HL-60 (cell line): ENCODE results near the gene AASDH.

Experiments used
- DNase-seq, 2 experiments: peaks; one replicate each; pipeline ENCODE4 v3.0.0-alpha.2; 2010 to 2020; ENCODE audit warnings: low read depth in 1 of 2, low spot score in 1 of 2
- H3K27ac ChIP-seq: fragments of 250-450 bp; sonication (Bioruptor Pico); replicated peaks from 2 replicates; pipeline ENCODE4 v1.5.1; 2020; ENCODE audit warnings: mild to moderate bottlenecking, moderate library complexity
- H3K27me3 ChIP-seq: fragments of 250-450 bp; sonication (Bioruptor Pico); 2 replicates; pipeline ENCODE4 v1.5.1; 2021; ENCODE audit warnings: mild to moderate bottlenecking, moderate library complexity; ENCODE audit not compliant: insufficient read depth, poor library complexity, severe bottlenecking
- H3K4me3 ChIP-seq: replicated peaks from 2 replicates; pipeline ENCODE4 v1.5.1; 2011; ENCODE audit warnings: mild to moderate bottlenecking, control low read depth, low read length; ENCODE audit not compliant: insufficient read depth
- CTCF ChIP-seq: IDR thresholded peaks from one replicate; pipeline ENCODE4 v1.5.1; 2011; ENCODE audit warnings: low read length, control low read depth, inconsistent platforms; ENCODE audit not compliant: insufficient read depth
- GABPA ChIP-seq: IDR thresholded peaks from 2 replicates; pipeline ENCODE4 v1.6.1; 2012; ENCODE audit warnings: low read depth
- POLR2AphosphoS5 ChIP-seq: IDR thresholded peaks from 2 replicates; pipeline ENCODE4 v1.6.1; 2012; ENCODE audit warnings: low read depth
- REST ChIP-seq: IDR thresholded peaks from 2 replicates; pipeline ENCODE4 v1.6.1; 2012; ENCODE audit warnings: low read depth; ENCODE audit not compliant: insufficient replicate concordance
- SPI1 ChIP-seq: IDR thresholded peaks from 2 replicates; pipeline ENCODE4 v1.6.1; 2012; ENCODE audit warnings: low read depth, mild to moderate bottlenecking, borderline replicate concordance

The AASDH gene

GRCh38 chr4:56320293-56320692 lies 67.0 kb downstream of the AASDH start:
- no peak for DNase-seq
- Histone ChIP-seq H3K27ac (no peak overlapping the region), H3K27me3 (no peaks in the 10 kb centered on the region), H3K4me3 (no peak overlapping the region)
- TF ChIP-seq GABPA (no peak), POLR2AphosphoS5 (no peak), CTCF (no peak), SPI1 (no peak), REST (no peak)

GRCh38 chr4:56318555-56318954 lies 68.7 kb downstream of the AASDH start:
- Histone ChIP-seq H3K27ac (no peak overlapping the region), H3K4me3 (no peak overlapping the region), H3K27me3 (no peaks in the 10 kb centered on the region)
- DNase-seq, result no peak
- TF ChIP-seq REST, result no peak
- no peak for TF ChIP-seq CTCF
- no peak for TF ChIP-seq GABPA
- no peak for TF ChIP-seq SPI1
- TF ChIP-seq POLR2AphosphoS5, result no peak

- H3K4me3 ChIP-seq, result no peak overlapping the region
- TF ChIP-seq CTCF, result no peak
- TF ChIP-seq REST, result no peak
- no peak for TF ChIP-seq GABPA
- no peak for TF ChIP-seq SPI1
- no peak for TF ChIP-seq POLR2AphosphoS5
- no peak for DNase-seq
- H3K27me3 ChIP-seq, result no peaks in the 10 kb centered on the region
- H3K27ac ChIP-seq, result no peak overlapping the region
These were observed 69.5 kb downstream of the AASDH start for GRCh38 chr4:56317749-56318148.
